CD4-positive, alpha-beta T cell treated with Interleukin-10 for 1 hour (primary cell): ENCODE data around the gene ZNF836.
A peak's percentile ranks its signal among the peaks of the same experiment; 100 is the strongest.

ENCODE experiments used
- DNase-seq: peaks from one replicate; pipeline ENCODE4 v3.0.0-alpha.2; 2020

The ZNF836 gene

DNA sequence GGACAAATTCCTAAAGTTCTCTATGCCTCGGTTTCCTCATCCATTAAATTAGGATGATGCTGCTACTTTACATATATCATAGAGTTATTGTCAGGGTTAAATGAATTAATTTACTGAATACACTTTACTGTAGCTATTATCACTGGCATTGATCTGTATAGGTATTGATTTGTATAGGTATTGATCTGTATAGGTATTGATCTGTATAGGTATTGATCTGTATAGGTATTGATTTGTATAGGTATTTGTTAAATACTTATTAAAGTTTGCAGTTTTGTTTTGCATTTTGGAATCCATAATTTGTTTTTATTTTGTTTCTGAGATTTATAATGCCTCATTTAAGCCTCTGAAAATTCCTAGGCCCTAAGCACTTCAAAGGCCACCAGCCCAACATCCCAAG lies 16.0 kb upstream of the ZNF836 start:
- DNase-seq, result no peak

- DNase-seq, result no peak
Measured at GRCh38 chr19:52176574-52176973, 5.2 kb upstream of the ZNF836 start.

GRCh38 chr19:52172347-52172746 lies 926 bp upstream of the ZNF836 start:
- DNase-seq, result no peak

GRCh38 chr19:52170863-52171320 lies 529 bp downstream of the ZNF836 start:
- DNase-seq, result no peak

- no peak for DNase-seq
Measured at GRCh38 chr19:52170304-52170703, 1.1 kb downstream of the ZNF836 start.

DNA sequence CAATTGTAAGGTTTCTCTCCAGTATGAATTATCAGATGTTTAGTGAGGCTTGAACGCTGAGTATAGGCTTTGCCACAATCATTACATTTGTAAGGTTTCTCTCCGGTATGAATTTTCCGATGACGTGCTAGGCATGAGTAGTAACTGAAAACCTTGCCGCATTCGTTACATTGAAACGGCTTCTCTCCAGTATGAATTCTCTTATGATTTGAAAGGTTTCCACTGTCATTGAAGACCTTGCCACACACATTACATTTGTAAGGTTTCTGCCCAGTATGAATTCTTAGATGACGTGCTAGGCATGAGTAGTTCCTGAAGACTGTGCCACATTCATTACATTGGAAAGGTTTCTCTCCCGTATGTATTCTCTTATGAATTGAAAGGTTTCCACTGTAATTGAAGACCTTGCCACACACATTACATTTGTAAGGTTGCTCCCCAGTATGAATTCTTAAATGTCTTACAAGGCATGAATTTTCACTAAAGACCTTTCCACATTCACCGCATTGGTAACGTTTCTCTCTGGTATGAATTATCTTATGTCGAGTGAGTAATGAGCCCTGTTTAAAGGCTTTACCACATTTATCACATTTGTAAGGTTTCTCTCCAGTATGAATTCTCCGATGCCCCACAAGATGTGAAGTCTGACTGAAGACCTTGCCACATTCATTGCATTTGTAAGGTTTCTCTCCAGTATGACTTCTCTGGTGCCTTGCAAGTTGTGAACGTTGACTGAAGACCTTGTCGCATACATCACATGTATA lies 15.6 kb downstream of the ZNF836 start:
- DNase-seq, result no peak

- no peak for DNase-seq
Measured at GRCh38 chr19:52148256-52148655, 23.2 kb downstream of the ZNF836 start.

GRCh38 chr19:52142001-52142595 lies 29.3 kb downstream of the ZNF836 start:
- no peak for DNase-seq

DNA sequence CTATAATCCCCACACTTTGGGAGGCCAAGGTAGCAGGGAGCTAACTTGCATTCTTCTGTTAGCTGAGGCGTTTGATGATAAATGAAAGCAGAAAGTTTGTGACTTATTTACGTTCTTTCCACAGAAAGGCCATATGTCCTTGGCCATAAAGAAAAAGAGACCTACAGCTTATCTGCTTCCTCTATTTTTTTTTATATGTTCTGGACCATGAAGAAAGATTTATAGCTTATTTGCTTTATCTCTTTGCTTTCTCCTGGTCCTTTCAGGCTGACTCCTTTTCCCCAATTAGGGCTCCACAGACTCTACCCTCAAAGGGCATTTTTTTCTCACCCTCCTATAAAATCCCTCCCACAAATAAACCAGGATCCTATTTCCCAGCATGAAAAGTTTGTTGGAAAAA lies 30.2 kb downstream of the ZNF836 start:
- DNase-seq, result no peak

DNA sequence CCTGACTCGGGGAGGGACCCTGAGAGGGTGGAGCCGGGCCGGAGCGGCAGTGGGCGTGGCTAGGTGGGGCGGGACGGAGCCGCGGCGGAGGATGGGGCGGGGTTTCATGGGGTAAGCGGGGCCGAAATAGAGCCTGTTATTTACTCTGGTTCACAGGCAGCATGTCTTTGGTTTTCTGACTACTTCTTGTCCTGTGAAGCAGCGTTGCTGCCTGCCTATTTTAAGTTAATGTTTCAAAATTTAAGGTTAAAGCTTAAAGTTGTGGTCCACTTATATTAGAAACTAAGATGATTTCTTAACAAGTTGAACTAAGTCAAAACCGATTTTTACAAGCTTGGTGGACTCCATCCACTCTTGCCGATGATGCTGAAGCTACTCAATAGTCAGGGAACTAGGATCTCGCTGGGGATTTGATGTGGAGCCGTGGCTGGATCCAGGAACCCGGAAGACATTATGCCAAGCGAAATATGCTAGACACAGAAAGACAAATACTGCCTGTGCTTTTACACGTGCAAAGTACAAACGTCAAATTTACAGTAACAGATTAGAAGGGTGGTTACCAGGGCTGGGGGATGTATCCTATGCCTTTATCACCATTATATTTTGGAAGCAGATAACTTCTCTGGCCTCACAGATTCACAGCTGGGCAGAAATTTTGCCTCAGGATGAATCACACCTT lies 31.2 kb downstream of the ZNF836 start:
- peak; percentile 98 for DNase-seq

DNA sequence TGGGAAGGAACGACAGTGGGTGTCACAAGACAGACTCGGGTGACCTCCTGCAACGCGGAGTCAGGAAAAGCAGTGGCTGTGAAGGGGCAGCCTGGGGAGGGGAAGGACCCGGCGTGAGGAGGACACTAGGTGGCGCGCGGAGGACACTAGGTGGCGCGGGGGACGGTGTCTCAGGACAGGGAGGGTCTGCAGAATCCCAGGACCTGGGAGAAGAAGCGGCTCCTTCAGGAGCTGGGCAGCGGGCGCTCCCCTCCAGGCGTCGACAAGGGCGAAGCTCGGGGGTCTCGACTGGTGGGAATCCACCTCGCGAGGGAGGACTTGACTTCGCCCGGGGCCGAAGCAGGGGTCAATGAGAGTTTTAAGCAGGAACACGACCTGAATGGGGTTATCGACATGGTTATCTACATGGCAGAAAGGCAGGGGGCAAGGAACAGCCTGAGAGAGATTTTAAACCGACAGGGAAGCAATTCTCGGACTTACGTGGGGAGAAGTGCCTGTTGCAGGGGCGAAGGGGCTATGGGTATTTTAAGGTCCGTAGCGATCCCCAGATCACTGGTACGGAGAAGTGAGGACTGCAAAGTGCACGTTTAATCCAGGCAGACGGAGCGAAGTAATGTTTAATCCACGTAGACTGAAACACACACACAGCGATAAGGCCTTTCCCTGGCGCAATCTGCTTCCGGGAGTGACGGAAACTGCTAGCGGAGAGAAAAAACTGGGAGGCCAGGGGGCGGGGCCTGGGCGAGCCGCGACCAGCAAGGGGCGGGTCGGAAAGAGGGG lies 32.0 kb downstream of the ZNF836 start, which contains the start of gene ZNF616:
TSS of gene ZNF616 (minus strand) at position 687 of the 780 bp plus-strand sequence. CDS start 9,426 bp downstream, outside the sequence.
- DNase-seq, result peak; percentile 77

- DNase-seq, result no peak
Measured at GRCh38 chr19:52138983-52139251, 32.5 kb downstream of the ZNF836 start.

DNA sequence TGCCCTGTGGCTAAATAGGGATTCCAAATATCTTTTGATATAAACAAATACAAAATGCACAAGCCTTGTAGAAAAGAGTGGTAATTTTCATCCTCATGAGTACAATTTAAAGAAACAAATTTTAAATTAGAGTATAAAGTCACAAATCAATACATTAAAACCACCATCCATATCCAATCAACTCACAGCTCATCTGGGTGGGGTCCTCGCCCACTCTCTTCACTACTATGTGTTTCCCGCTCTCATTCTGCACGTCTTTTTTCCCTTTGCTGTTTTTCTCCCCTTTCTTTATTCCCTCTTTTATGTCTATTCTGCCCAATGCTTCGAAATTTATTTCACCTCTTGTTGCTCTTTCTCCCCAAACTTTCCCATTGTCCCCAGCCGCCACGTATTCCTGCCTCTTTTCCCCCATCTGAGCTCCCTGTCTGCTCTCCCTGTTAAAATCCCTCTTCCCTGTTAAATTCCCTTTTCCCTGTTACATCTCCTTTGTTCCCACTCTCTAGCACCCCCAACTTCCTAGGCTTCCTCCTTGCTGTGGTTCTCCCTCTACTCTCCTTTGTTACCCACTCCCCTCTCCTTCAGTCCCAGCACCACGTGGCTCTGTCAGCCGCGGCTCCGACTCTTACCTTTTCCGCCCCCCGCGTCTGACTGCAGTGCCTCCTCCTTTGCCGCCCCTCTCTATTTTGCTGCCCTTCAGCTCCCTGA lies 33.0 kb downstream of the ZNF836 start:
- no peak for DNase-seq

DNA sequence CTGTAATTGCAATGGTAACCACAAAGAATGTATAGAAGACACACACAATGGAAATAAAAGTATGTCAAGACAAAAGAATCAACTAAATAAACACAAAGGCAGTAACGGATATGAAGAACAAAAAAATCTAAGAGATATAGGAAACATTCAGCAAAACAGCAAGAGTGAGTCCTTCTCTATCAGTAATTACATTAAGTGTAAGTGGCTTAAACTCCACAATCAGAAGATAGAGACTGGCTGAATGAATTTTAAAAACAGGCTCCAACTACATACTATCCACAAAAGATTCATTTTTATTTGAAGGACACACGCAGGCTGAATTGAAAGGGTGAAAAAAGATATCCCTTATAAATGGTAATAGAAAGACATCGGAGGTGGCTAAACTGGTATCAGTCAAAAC lies 51.1 kb downstream of the ZNF836 start:
- no peak for DNase-seq

DNA sequence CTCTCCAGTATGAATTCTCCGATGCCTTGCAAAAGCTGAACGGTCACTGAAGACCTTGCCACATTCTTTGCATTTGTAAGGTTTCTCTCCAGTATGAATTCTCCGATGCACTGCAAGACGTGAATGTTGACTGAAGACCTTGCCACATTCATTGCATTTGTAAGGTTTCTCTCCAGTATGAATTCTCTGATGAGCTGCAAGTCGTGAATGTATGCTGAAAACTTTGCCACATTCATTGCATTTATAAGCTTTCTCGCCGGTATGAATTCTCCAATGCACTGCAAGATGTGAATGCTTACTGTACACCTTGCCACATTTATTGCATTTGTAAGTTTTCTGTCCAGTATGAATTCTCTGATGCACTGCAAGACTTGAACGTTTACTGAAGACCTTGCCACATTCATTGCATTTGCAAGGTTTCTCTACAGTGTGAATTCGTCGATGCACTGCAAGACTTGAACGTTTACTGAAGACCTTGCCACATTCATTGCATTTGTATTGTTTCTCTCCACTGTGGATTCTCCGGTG lies 55.8 kb downstream of the ZNF836 start:
- no peak for DNase-seq

- no peak for DNase-seq
Measured at GRCh38 chr19:52114691-52115090, 56.7 kb downstream of the ZNF836 start.

DNA sequence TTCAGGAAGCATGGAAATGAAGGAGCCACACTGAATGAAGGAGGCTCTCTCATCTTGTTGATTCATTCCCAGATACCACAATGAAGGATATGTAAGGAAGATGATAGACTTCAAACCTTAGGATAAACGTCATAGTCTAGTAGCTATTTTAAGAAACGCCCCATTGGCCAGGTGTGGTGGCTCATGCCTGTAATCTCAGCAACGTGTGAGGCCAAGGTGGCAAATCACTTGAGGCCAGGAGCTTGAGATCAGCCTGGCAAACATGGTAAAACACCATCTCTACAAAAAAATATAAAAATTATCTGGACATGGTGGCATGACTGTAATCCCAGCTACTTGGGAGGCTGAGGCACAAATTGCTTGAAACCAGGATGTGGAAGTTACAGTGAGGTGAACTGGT lies 58.8 kb downstream of the ZNF836 start:
- DNase-seq, result no peak

GRCh38 chr19:52110780-52111179 lies 60.6 kb downstream of the ZNF836 start:
- DNase-seq, result no peak
